PC-3 (cell line): ENCODE results near the gene CST5.
"Not testable (repeated sequence)": the region's sequence is repeated elsewhere in the genome, so short reads cannot be mapped to it uniquely, and the experiment has no call there.

ENCODE experiments used
- CTCF ChIP-seq: fragments of 300-600 bp; sonication (generic); conservative IDR thresholded peaks from 2 replicates; pipeline ENCODE4 v1.5.1; 2017; ENCODE audit warnings: antibody characterized with exemption, low read depth, mild to moderate bottlenecking, low read length
- EZH2 ChIP-seq: fragments of 300-600 bp; sonication (generic); IDR thresholded peaks from one replicate; pipeline ENCODE4 v1.6.1; 2017; ENCODE audit warnings: antibody characterized with exemption, mild to moderate bottlenecking, low read length; ENCODE audit not compliant: unreplicated experiment
- EZH2phosphoT487 ChIP-seq: fragments of 300-600 bp; sonication (generic); IDR thresholded peaks from 2 replicates; pipeline ENCODE4 v1.6.1; 2018; ENCODE audit warnings: mild to moderate bottlenecking, antibody characterized with exemption, low read length, borderline replicate concordance

- TF ChIP-seq CTCF, EZH2phosphoT487, EZH2: not testable (repeated sequence)
Observed at GRCh38 chr20:23831961-23832360, 47.6 kb downstream of the CST5 start.
